Activated T-cell treated with anti-CD3 and anti-CD28 coated beads for 24 hours (primary cell): ENCODE data around the gene TDP1.
"Not testable (repeated sequence)": the region's sequence is repeated elsewhere in the genome, so short reads cannot be mapped to it uniquely, and the experiment has no call there.

Source experiments
- DNase-seq: peaks from one replicate; pipeline ENCODE4 v3.0.0-alpha.2; 2020; ENCODE audit warnings: low read depth

Gene TDP1

DNA sequence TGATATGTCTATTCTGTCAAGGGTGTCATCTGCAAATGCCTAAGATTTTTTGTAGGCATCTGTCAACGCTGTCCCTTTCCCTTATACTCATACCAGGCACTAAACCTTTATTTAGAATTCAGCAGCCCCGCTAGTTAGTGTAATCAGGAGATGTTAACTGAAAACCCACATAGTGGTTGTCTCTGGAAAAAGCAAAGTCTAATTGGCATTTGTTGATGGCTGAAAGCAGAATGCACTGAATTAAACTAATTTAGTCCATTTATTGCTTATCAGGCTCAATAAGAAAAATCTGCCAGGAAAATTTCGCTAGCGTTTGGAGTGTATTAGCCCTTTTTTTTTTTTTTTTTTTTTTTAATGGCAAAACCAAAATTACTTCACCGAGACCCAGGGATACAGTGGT is 34.5 kb downstream of the TDP1 start:
- DNase-seq = no peak

DNA sequence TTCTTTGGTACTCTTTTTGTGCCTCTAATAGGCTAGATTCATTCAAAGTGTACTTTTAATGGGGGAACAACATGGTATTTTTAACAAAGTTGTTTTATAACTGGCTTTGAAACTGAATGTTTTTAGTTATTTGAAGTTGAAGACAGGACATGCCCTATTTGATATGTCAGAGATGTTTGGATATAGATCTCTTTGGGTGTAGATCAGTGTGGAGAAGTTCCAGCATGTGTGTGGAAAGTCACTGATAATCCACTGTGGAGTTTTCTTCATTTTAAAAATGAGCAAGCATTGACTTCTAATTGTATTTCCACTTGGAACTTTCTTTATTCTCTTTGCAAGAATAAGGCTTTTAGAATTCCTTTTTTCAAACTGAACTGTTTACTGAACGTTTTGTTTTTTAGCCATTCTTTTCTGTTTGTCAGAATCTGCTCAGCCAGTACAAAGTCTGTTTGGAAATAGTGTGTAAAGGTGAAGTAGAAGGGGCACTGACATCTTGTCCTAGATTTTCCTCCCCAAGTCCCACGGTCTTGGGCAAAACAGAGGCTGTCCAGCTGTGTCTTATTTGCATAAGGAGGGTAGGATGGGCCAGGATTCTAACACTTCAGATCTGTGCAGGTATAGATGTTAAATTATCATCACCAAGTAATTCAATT is 35.0 kb downstream of the TDP1 start:
- no peak for DNase-seq

DNA sequence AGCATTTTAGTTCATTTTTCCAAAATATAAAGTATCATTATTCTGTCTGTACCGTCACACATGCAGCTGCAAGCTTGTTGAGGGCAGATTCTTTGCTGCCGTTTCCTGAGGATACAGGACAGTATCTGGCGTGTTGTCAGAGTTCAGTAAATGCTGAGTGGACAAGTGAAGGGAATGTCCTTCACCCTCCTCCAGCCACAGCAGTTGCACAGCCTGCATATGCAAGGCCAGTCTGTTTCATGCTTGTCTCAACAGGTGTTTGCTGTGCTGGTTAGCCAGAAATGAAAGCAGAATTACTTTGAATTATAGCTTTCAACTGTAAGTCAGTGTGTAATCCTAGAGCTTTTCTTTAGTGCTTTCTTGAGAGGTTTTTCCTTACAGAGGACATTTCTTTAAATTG is 36.5 kb downstream of the TDP1 start:
- no peak for DNase-seq

DNA sequence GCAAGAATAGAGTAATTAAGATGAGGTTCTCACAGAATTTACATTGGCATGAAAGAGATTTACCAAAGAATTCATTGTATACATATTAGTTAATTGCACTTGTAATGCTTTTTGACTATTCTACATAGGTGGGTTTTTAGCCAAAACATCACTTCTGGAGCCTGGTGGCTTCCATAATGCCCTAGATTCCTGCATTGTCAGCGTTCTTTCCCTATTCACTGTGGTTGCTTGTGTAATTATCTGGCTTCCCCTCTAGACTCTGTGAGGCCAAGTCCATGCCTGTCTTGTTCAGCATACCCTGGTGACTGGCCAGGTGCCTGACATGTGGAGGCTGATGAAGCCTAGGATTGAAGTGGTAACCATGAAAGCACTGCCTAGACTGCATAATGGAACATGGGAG is 41.2 kb downstream of the TDP1 start:
- no peak for DNase-seq

DNA sequence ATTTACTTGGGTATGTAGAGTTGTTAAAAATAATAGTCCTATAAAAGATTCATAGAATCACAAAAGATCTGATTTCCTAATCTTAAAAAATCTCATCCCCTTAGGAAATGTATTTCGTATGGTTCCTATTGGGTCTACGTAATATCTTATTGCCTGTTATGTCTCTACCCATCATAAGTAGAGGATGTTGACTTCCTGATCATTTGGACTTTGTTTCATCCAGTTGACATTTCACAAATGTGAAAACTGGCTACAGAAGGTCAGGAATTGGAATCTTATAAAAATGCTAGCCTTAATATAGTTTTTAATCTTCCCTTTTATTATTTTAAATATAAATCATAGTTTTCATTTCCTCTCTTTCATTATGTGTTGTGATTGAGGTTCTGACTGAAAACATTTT is 45.2 kb downstream of the TDP1 start:
- no peak for DNase-seq

DNA sequence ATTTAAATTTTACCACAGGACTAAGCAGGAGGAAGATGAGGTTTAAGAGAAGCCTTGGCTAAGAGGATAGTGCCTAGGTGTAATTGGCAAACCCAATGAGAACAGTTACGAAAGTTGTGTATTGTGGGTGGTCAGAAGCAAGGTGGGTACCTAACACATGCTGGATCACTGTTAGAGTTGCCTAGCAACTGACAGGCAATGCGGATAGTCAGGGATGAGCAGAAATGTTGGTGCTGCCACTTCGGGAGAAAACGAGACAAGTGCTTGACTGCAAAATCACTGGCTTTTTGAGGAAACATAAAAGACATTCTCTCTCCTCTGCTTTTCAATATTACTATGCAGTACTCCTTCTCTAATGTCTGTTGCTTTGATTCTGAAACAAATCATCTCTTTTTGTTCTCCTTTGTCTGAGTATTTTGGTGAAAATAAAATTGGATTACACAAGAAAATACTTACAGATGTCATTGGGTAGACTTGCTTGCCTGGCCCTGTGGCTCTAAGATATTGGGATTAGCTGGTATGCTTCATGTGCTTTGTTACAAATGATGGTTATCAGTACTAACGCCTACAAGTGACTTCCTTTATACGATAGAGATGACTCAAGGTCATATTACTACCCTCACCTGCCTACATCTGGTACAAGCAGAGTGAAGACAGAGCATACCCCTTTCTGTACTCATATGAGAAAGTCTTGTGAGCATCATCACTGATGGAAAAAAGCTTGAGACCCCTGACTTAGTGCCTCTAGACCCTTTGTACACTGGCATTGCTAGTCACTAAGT is 48.0 kb downstream of the TDP1 start:
- DNase-seq = no peak

DNA sequence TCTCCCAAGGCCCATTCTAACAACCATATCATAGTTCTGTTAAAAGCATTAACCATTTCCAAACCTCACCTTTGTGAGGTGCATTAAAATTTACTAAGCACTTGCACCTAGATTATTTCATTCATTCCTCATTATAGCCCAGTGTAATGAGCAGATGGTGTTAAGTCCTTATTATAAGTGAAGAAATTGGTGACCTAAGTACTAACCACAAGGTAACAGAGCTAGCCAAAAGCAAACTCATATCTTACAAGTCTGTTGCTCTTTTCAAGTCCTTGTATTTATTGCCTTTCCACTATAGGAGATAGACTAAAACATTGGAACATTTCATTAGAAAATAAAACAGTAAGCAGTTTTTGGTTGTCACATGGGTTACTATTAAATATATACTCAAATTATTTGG is 49.7 kb downstream of the TDP1 start:
- no peak for DNase-seq

DNA sequence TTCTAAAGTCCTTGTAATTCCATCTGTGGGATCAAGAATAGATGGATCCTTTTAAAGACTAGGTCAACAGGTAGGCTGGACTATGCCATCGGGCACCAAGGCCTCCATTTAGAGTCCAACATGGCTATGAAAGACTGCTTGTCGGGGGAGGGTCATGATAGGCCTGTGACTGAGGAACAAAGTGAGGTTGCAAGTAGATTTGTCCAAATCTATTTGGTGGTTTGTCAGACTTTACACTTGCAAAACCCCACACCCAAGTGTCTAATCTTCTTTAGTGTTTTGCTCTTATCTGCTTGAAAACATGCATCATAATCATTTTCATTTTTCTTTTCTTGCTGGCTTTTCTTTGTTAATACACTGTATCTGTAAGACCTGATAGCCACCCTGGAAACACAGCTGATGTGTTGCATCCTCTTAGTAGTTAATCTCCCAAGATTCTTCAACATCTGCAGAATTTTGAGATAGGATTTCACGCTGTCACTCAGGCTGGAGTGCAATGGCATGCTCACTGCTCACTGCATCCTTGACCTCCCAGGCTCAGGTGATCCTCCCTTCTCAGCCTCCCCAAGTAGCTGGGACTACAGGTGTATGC is 50.3 kb downstream of the TDP1 start:
- DNase-seq = no peak

DNA sequence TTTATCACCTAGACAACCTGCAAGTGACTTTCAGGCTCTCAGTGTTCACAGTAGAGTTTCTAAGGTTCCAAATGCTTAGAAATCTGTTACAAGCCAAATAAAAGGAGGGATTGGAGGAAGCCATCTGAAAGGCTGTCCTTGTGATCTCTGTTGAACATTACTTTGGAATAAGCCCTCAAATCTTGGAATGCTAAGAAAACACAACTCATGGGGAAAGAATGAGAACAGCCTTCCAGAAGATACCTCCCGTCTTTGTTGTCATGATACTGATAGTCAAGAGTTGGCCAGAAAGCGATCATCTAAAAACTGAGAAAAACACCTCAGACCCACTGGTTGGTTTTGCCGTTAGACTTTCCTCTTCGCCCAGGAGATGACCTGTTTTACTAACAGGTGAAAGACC is 61.6 kb downstream of the TDP1 start:
- no peak for DNase-seq

DNA sequence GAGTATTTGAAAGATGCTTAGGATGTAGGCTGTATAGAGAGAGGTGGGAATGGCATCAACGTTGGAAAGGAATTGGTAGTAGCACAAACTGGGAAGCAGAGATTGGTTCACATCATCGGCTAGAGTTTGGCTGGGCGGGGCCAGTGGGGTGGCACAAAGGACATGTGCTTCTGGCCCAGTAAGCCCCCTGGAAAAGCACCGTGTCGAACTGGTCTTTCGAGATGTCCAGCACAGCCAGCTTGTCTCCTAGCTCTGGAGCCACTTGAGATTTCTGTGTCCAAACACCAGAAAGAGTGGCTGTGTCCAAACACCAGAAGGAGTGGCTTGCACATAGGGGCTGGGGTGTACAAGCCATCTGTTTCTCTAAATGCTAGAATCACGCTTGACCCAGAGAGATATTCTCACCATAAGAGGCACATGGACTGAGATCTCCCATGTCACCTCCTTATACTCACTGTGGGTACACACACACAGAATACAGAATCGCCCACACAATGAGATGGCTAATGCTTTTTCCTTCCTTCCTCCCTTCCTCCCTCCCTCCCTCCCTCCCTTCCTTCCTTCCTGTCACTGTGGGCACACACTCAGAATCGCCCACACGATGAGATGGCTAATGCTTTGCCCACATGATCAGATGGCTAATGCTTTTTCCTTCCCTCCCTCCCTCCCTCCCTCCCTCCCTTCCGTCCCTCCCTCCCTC is 64.2 kb downstream of the TDP1 start:
- no peak for DNase-seq

DNA sequence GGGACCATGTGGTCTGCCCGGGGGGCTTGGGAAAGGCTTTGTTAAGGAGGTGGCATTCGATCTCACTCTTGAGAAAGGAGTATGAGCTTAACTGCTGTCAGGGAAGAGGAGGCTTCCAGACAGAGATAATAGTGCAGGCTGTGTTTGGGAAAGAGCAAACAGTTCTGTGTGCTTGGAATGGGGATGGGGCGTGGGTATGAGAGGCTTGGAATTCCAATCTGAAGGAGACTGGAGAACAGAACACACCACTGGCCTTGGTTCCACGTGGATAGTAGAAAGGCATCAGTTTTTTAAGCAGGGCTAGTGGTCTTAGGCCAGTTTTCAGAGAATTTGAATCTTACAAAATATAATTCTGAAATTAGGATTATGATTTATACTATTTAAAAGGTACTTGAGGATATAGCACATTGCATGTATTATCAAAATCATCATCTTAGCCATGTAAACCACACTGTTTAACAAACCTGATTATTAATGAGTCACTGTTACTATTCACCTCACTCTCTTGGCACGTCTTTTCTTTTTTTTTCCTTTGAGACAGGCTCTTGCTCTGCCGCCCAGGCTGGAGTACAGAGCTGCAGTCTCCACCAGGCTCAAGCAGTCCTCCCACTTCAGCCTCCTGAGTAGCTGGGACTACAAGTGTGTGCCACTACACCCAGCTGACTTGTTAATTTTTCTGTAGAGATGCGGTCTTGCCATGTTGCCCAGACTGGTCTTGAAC is 67.6 kb downstream of the TDP1 start:
- DNase-seq = no peak

DNA sequence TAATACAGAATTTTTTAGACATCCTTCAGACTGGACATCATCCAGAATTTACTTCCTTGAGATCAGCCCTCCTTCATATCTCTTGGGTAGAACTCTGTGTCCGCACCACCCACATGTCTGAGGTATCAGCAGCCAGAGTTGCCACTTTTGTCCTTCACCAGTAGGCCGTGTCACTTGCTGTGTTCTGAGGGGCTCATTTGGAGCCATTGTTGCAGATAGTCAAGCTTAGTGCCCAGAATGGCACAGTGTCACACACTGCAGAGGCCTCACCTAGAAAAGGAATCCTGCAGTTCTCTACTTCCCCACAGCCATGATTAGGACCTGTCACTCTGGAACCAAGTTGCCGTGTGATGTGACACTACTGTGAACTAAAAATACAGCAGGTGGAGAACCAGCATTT is 69.2 kb downstream of the TDP1 start:
- DNase-seq = no peak

DNA sequence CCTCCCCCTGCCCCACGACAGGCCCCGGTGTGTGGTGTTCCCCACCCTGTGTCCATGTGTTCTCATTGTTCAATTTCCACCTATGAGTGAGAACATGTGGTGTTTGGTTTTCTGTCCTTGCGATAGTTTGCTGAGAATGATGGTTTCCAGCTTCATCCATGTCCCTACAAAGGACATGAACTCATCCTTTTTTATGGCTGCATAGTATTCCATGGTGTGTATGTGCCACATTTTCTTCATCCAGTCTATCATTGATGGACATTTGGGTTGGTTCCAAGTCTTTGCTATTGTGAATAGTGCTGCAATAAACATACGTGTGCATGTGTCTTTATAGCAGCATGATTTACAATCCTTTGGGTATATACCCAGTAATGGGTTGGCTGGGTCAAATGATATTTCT is 70.9 kb downstream of the TDP1 start:
- not testable (repeated sequence) for DNase-seq

DNA sequence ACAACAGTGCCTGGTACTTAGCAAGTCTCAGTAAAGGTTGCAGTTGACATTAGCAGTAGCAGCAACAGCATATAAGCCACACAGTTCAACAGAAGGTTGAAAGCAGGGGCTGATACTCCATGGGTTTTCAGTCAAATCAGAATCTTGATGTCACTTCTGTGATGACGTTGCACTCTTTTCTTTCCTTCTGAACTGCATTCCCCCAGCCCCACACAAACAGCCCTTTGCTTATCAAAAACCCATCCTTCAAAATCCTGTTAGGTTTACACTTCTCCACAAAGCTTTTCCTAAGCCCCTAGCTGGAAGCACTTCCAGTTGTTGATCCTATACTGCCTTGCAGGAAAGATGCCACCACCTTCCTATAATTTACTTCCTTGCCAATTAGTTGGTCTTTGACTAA is 72.1 kb downstream of the TDP1 start:
- no peak for DNase-seq

DNA sequence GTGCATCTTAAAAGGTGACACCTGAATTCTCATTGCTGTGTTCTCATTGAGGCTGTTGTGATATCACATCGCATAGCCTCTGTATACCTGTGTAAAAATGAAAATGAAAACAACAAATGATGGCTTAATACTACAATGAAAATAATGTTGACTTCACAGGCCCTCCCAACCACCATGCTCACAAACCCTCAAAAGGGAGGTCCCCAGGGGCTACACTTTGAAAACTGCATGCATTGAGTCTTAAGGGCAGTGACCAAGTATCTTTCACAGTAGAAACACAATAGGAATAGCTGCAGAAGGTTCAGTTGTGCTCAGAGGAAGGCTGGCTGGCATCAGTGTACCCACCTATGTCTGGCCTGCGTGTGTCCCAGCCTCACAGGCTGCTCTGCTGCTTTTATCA is 78.4 kb downstream of the TDP1 start:
- no peak for DNase-seq

DNA sequence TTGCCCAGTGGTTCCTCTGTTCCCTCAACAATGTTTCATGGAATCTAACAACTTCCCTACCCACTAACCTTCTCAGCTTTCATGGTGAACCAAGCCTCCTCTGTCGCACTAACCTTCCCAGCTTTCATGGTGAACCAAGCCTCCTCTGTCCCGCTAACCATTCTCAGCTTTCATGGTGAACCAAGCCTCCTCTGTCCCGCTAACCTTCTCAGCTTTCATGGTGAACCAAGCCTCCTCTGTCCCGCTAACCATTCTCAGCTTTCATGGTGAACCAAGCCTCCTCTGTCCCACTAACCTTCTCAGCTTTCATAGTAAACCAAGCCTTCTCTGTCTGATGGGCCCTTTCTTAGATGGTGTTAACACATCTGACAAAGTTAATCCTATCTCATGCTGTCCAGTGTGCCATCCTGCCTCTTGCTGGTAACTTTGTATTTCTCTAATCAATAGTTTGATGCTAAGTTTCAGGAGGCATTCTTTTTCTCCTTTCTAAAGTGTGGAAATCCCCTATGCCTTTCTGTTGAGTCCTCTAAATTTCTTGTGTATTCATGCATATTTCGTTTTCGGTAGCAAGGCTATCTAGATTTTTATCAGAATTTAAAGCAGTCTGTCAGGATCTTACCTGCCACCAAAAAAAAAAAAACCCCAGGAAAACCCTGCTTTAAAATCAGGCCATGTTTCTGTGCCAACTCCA is 79.3 kb downstream of the TDP1 start:
- DNase-seq = no peak

DNA sequence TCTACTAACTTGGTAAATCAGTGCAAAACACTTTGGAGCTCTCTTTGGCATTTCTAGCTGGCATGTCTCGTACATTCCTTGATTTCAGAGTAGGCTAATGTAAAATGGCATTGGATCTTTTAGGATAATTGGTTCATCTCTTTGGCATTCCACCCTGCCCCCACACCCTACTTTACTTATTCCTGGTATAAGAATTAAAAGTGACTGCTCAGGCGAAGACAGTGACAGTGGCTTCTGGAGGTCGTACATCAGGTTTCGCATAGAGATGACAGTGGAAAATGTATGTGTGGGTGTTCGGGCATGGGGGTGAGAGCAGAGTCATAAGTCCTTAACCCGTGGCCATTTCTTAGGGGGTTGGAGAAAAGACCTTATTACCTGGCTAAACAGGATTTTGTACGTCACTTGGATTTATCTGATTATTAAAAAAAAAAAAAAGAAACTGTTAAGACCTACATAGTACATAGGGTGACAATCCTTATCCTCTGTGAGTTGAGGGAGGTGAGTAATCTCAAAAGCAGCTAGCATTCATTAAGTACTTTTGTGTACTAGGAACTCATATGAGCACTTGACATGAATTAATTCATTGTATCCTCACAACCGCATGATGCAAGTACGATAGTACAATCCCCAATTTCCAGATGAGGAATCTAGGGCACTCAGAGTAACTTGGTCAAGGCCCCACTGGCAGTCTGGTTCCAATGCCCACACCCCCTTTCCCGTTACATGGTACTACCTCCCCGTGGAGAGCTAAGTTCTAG is 83.7 kb downstream of the TDP1 start:
- no peak for DNase-seq

DNA sequence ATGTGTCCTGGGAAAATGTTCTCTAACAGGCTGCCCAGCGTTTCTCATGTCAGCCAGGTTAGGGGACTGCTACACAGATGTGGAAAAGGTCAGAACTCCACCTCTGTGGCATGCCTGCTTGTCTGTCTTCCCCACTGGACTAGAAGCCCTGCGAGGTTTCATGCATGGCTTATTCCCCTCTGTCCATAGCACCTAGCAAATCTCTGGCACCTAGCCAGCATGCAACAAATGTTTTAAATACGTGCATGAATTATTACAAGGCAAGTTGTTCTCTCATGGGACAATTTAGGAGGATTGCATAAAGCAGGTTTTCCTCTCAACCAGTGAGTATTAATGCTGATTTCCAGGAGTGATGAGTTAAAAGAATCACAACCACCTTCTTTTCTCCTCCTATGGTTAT is 84.7 kb downstream of the TDP1 start:
- no peak for DNase-seq

DNA sequence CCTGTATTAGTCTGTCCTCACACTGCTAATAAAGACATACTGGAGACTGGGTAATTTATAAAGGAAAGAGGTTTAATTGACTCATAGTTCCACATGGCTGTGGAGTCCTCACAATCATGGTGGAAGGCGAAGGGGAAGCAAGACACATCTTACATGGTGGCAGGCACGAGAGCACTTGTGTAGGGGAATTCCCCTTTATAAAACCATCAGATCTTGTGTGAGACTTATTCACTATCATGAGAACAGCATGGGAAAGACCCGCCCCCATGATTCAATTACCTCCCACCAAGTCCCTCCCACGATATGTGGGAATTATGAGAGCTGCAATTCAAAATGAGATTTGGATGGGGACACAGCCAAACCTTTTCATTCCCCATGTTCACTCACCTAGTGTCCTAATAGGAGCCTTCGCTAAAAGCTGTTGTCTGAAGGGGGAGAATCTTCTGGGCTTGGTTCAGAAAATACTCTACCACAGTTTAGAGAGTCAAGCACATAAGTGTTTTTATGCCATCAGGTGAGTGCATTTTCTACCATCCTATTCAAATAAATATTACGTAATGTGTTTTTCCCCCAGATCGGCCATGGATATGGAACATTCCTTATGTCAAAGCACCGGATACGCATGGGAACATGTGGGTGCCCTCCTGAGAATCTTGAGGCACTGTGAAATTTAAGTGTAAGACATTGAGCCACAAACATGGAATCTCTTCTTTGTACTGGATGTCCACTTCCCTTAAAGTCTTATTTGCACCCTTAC is 86.9 kb downstream of the TDP1 start:
- no peak for DNase-seq

DNA sequence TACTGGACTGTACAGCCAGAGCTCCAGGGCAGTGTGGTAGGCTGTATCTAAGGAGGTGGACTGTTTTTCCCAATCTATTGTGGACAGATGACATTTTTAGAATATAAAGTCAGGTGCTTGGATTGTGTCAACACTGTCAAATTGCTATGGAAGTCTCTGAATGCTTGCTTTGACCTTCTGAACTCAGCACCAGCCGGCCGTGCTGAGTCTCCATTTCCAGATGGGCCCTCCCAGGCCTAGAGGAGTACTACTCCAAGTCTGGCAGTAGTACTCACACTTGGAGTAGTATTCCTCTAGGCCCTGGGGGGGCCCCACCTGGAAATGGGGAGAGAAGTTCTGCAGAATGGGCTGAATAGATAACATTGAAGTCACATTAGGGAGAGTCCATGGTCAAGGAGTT is 89.9 kb downstream of the TDP1 start:
- DNase-seq = no peak
